ENCODE measurements around the gene SPON1. TPM values are rescaled to one million over a fixed set of nuclear protein-coding genes. Genes with fewer than 3 reads are reported as not detected.
"Not testable (repeated sequence)": the region's sequence is repeated elsewhere in the genome, so short reads cannot be mapped to it uniquely, and the experiment has no call there.

Gene SPON1
- total and polyA plus RNA-seq, 2 donors: 1.6 to 3.6 TPM

DNA sequence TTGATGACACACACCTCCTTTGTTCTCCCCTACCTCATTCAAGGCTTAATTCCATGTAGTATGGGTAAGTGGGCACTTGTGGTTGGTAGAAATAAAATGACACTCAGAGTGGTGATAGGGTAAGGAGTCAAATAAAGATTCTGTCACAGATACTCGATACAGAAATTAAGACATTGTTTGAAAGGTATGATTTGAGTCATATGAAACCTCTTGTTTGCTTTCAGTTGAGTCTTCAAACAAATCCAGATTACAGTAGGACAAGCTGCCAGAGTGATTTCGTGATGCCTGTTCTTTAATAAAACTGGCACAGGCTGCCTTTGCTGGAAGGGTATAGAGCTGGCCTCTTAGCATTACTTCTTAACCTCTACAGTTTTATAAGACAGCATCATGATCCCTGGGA, 182.4 kb downstream of the SPON1 start:
- Histone ChIP-seq H3K36me3 (ENCODE audit: control insufficient read depth in 2 of 2, insufficient read depth in 2 of 2, low read length in 1 of 2) (no peaks in the 10 kb centered on the region), H3K4me1 (ENCODE audit: control insufficient read depth in 2 of 2, insufficient read depth in 2 of 2, low read length in 2 of 2) (no peaks in the 10 kb centered on the region), H3K4me3 (ENCODE audit: low read length in 2 of 2) (no peak overlapping the region), H3K27ac (ENCODE audit: low read depth in 1 of 2, low read length in 1 of 2) (no peak overlapping the region), H3K27me3 (ENCODE audit: control insufficient read depth in 2 of 2, insufficient read depth in 1 of 2, low read length in 1 of 2) (no peaks in the 10 kb centered on the region), H3K9me3 (ENCODE audit: control insufficient read depth in 2 of 2, insufficient read depth in 1 of 2, low read length in 1 of 2) (no peaks in the 10 kb centered on the region)
- 93% methylated on average over 2 of the region's 2 CpGs for WGBS
- no peak for DNase-seq (ENCODE audit: low read depth in 6 of 9, low spot score in 9 of 9)

DNA sequence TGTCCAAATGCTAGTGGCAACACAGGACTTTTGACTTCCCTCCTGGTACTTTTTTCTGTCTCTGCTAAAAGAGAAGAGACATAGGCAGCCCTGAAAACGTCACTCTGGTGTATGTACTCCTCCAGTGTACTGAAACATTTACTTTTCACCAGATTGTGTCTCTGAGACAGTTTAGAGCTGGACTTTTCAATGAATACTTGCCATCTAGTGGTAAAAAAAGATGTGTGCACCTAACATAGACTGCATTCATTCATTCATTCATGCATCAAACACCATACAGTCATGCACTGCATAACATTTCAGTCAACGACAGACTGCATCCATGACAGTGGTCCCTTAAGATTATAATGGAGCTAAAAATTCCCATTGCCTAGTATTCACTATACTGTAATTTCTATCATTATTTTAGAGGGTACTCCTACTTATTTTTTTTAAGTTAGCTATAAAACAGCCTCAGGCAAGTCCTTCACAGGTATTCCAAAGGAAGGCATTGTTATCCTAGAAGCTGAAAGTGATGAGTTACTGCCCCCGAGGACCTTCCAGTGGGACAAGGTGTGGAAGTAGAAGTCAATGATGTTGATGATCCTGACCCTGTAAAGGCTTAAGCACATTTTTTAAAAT, 186.2 kb downstream of the SPON1 start:
- H3K9me3 ChIP-seq (ENCODE audit: control insufficient read depth in 2 of 2, insufficient read depth in 1 of 2, low read length in 1 of 2): peaks cover 0 to under 1% of the 10 kb centered on the region in 2 donors
- H3K4me3 ChIP-seq (ENCODE audit: low read length in 2 of 2): no peak overlapping the region
- no peaks in the 10 kb centered on the region for H3K4me1 ChIP-seq (ENCODE audit: control insufficient read depth in 2 of 2, insufficient read depth in 2 of 2, low read length in 2 of 2)
- peak in 4 of 9 donors; percentile 2 to 41 (median 6) for DNase-seq (ENCODE audit: low read depth in 6 of 9, low spot score in 9 of 9)
- H3K27me3 ChIP-seq (ENCODE audit: control insufficient read depth in 2 of 2, insufficient read depth in 1 of 2, low read length in 1 of 2): no peaks in the 10 kb centered on the region
- no peaks in the 10 kb centered on the region for H3K36me3 ChIP-seq (ENCODE audit: control insufficient read depth in 2 of 2, insufficient read depth in 2 of 2, low read length in 1 of 2)
- H3K27ac ChIP-seq (ENCODE audit: low read depth in 1 of 2, low read length in 1 of 2): no peak overlapping the region
- 75% methylated on average over 3 of the region's 3 CpGs for WGBS

DNA sequence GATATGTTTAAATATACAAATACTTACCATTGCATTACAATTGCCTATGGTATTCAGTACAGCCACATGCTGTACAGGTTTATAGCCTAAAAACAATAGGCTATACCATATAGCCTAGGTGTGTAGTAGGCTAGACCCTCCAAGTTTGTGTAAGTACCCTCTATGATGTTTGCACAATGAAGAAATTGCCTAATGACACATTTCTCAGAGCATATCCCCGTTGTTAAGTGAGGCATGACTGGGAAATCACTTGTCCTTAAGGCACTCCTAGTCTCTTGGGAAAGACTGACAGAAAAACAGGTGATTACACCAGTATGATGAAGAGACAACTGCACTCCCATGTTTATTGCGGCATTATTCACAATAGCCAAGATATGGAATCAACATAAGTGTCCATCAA, 187.2 kb downstream of the SPON1 start:
- peaks cover 3 to 8% of the 10 kb centered on the region in 2 donors for H3K9me3 ChIP-seq (ENCODE audit: control insufficient read depth in 2 of 2, insufficient read depth in 1 of 2, low read length in 1 of 2)
- WGBS: 92% methylated on average over 2 of the region's 2 CpGs

DNA sequence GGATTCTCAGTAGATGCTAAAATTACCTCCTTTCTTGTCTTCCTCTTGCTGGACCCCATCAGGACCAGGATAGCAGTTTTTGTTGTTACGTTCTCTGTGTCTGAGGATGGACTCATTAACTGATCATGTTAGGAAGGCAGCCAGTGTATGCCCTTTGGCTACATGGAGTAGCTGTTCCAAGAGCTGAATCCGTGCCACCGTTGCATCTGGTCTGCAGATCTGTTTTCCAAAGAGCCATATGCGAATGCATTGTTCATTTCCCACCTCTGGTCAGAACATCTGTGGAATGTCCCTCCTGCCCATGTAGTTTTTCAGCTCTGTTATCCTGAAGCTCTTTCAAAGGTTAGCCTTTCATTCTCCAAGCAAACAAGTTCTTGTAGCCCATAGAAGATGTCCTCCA, 188.4 kb downstream of the SPON1 start:
- Histone ChIP-seq H3K9me3 (ENCODE audit: control insufficient read depth in 2 of 2, insufficient read depth in 1 of 2, low read length in 1 of 2) (peaks cover 3 to 8% of the 10 kb centered on the region in 2 donors), H3K36me3 (ENCODE audit: control insufficient read depth in 2 of 2, insufficient read depth in 2 of 2, low read length in 1 of 2) (no peaks in the 10 kb centered on the region), H3K27ac (ENCODE audit: low read depth in 1 of 2, low read length in 1 of 2) (no peak overlapping the region), H3K4me1 (ENCODE audit: control insufficient read depth in 2 of 2, insufficient read depth in 2 of 2, low read length in 2 of 2) (no peaks in the 10 kb centered on the region), H3K27me3 (ENCODE audit: control insufficient read depth in 2 of 2, insufficient read depth in 1 of 2, low read length in 1 of 2) (no peaks in the 10 kb centered on the region), H3K4me3 (ENCODE audit: low read length in 2 of 2) (no peak overlapping the region)
- DNase-seq (ENCODE audit: low read depth in 6 of 9, low spot score in 9 of 9): no peak
- 97% methylated on average over 4 of the region's 4 CpGs for WGBS

More for the DNA sequence above, 187.2 kb downstream of the SPON1 start:
- no peaks in the 10 kb centered on the region for H3K4me1 ChIP-seq (ENCODE audit: control insufficient read depth in 2 of 2, insufficient read depth in 2 of 2, low read length in 2 of 2)
- H3K27me3 ChIP-seq (ENCODE audit: control insufficient read depth in 2 of 2, insufficient read depth in 1 of 2, low read length in 1 of 2): no peaks in the 10 kb centered on the region
- H3K36me3 ChIP-seq (ENCODE audit: control insufficient read depth in 2 of 2, insufficient read depth in 2 of 2, low read length in 1 of 2): no peaks in the 10 kb centered on the region
- no peak overlapping the region for H3K4me3 ChIP-seq (ENCODE audit: low read length in 2 of 2)
- H3K27ac ChIP-seq (ENCODE audit: low read depth in 1 of 2, low read length in 1 of 2): no peak overlapping the region
- no peak for DNase-seq (ENCODE audit: low read depth in 6 of 9, low spot score in 9 of 9)

DNA sequence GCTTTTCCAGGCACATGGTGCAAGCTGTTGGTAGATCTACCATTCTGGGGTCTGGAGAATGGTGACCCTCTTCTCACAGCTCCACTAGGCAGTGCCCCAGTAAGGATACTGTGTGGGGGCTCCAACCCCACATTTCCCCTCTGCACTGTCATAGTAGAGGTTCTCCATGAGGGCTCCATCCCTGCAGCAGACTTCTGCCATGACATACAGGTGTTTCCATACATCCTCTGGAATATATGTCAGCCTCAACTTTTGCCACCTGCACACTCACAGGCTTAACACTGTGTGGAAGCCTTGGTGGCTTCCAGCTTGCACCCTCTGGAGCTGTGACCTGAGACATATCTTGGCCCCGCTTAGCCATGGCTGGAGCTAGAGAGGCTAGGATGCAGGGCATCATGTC, 191.6 kb downstream of the SPON1 start:
- H3K27ac ChIP-seq (ENCODE audit: low read depth in 1 of 2, low read length in 1 of 2); H3K9me3 ChIP-seq (ENCODE audit: control insufficient read depth in 2 of 2, insufficient read depth in 1 of 2, low read length in 1 of 2); H3K4me3 ChIP-seq (ENCODE audit: low read length in 2 of 2); H3K27me3 ChIP-seq (ENCODE audit: control insufficient read depth in 2 of 2, insufficient read depth in 1 of 2, low read length in 1 of 2); H3K4me1 ChIP-seq (ENCODE audit: control insufficient read depth in 2 of 2, insufficient read depth in 2 of 2, low read length in 2 of 2); DNase-seq (ENCODE audit: low read depth in 6 of 9, low spot score in 9 of 9); H3K36me3 ChIP-seq (ENCODE audit: control insufficient read depth in 2 of 2, insufficient read depth in 2 of 2, low read length in 1 of 2): not testable (repeated sequence)
- 98% methylated on average over 1 of the region's 1 CpG for WGBS

DNA sequence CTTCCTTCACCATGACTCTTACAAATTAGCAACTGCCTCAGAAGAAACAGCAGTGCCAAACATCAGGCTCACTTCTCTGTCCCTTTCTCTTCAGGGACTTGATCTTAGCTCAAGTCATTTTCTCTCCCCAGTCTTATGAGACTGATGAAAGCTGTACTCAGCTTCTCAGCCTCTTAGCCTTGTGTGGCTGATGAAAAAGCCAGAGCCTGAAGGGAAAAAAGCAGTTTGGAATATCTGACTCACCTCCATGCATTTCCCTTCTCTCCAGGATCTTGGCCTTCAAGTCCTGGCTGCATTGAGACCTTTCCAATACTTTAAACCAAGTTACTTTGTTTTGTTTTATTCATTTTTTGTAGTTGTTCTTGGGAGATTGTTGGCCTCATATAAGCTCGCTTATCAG, 195.9 kb downstream of the SPON1 start:
- no peaks in the 10 kb centered on the region for H3K27me3 ChIP-seq (ENCODE audit: control insufficient read depth in 2 of 2, insufficient read depth in 1 of 2, low read length in 1 of 2)
- H3K9me3 ChIP-seq (ENCODE audit: control insufficient read depth in 2 of 2, insufficient read depth in 1 of 2, low read length in 1 of 2): peaks cover 3 to 8% of the 10 kb centered on the region in 2 donors
- DNase-seq (ENCODE audit: low read depth in 6 of 9, low spot score in 9 of 9): no peak
- no peaks in the 10 kb centered on the region for H3K4me1 ChIP-seq (ENCODE audit: control insufficient read depth in 2 of 2, insufficient read depth in 2 of 2, low read length in 2 of 2)
- no peak overlapping the region for H3K27ac ChIP-seq (ENCODE audit: low read depth in 1 of 2, low read length in 1 of 2)
- H3K36me3 ChIP-seq (ENCODE audit: control insufficient read depth in 2 of 2, insufficient read depth in 2 of 2, low read length in 1 of 2): no peaks in the 10 kb centered on the region
- H3K4me3 ChIP-seq (ENCODE audit: low read length in 2 of 2): no peak overlapping the region
- WGBS: 93% methylated on average over 1 of the region's 1 CpG

DNA sequence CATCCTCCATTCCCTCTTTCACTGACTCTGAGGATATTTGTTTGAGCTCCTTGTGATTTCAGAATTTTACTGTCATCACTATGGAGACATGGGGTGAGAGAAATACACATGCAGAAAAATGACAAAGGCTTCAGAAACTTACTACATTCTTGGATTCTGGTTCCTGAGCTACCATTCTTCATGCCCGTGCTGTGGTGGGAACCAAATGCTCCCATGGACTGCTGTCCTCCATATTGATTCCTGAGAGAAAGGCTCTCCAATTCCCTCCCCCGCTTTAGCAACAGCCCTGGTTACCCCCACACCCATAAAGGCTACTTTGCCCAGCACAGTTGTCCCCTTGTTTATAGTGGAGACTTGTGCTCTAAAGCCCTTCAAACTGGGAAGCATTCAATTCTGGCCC, 201.1 kb downstream of the SPON1 start:
- Histone ChIP-seq H3K27me3 (ENCODE audit: control insufficient read depth in 2 of 2, insufficient read depth in 1 of 2, low read length in 1 of 2) (no peaks in the 10 kb centered on the region), H3K36me3 (ENCODE audit: control insufficient read depth in 2 of 2, insufficient read depth in 2 of 2, low read length in 1 of 2) (no peaks in the 10 kb centered on the region)
- WGBS: 96% methylated on average over 2 of the region's 2 CpGs

DNA sequence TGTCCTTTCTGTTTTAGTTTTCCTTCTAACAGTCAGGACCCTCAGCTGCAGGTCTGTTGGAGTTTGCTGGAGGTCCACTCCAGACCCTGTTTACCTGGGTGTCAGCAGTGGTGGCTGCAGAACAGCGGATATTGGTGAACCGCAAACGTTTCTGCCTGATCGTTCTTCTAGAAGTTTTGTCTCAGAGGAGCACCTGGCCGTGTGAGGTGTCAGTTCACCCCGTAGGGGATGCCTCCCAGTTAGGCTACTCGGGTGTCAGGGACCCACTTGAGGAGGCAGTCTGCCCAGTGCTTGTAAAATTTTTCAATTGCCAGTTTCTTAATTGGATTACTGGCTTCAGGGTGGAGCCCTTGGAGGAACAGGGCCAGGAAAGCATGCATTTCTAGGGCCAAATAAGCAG, 211.2 kb downstream of the SPON1 start:
- not testable (repeated sequence) for H3K4me3 ChIP-seq (ENCODE audit: low read length in 2 of 2); H3K36me3 ChIP-seq (ENCODE audit: control insufficient read depth in 2 of 2, insufficient read depth in 2 of 2, low read length in 1 of 2); H3K27ac ChIP-seq (ENCODE audit: low read depth in 1 of 2, low read length in 1 of 2); H3K27me3 ChIP-seq (ENCODE audit: control insufficient read depth in 2 of 2, insufficient read depth in 1 of 2, low read length in 1 of 2); H3K9me3 ChIP-seq (ENCODE audit: control insufficient read depth in 2 of 2, insufficient read depth in 1 of 2, low read length in 1 of 2); DNase-seq (ENCODE audit: low read depth in 6 of 9, low spot score in 9 of 9); H3K4me1 ChIP-seq (ENCODE audit: control insufficient read depth in 2 of 2, insufficient read depth in 2 of 2, low read length in 2 of 2)
- 93% methylated on average over 7 of the region's 7 CpGs for WGBS

More for the DNA sequence above, 201.1 kb downstream of the SPON1 start:
- Histone ChIP-seq H3K9me3 (ENCODE audit: control insufficient read depth in 2 of 2, insufficient read depth in 1 of 2, low read length in 1 of 2) (no peaks in the 10 kb centered on the region), H3K4me3 (ENCODE audit: low read length in 2 of 2) (no peak overlapping the region), H3K27ac (ENCODE audit: low read depth in 1 of 2, low read length in 1 of 2) (no peak overlapping the region), H3K4me1 (ENCODE audit: control insufficient read depth in 2 of 2, insufficient read depth in 2 of 2, low read length in 2 of 2) (no peaks in the 10 kb centered on the region)
- DNase-seq (ENCODE audit: low read depth in 6 of 9, low spot score in 9 of 9): no peak

DNA sequence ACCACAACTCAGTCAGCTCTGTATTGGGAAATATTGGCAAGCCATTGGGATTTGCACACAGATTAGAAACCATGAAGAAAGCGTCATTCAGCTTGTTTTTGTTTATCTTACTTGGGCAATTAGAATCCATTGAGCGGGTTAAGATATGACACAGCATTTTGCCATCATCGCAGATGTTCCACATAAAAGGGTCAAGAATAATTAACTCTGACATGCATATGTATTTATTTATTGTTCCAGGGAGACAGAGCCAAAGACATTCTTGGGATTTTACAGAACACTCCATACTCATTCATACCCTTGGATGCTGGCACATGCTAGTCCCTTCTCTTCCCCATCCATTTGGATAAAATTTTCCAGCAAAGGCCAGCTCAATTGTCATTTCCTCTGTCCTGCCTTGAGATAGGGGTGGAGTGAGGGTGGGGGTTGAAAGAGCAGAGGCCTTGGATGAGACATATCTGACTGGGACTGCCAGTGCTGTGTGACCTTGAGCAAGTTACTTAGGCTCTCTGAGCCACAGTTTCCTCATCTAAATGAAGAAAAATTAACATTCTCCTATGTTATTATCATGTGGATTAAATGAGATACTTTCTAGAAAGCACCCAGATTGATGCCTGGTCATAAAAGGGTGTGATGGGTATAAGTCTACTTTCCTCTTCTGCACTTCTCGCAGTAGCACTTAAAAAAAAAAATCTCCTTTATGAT, 216.7 kb downstream of the SPON1 start:
- Histone ChIP-seq H3K27ac (ENCODE audit: low read depth in 1 of 2, low read length in 1 of 2) (no peak overlapping the region), H3K4me1 (ENCODE audit: control insufficient read depth in 2 of 2, insufficient read depth in 2 of 2, low read length in 2 of 2) (no peaks in the 10 kb centered on the region), H3K36me3 (ENCODE audit: control insufficient read depth in 2 of 2, insufficient read depth in 2 of 2, low read length in 1 of 2) (no peaks in the 10 kb centered on the region), H3K9me3 (ENCODE audit: control insufficient read depth in 2 of 2, insufficient read depth in 1 of 2, low read length in 1 of 2) (no peaks in the 10 kb centered on the region), H3K4me3 (ENCODE audit: low read length in 2 of 2) (no peak overlapping the region), H3K27me3 (ENCODE audit: control insufficient read depth in 2 of 2, insufficient read depth in 1 of 2, low read length in 1 of 2) (no peaks in the 10 kb centered on the region)
- WGBS: 97% methylated on average over 4 of the region's 4 CpGs
- no peak for DNase-seq (ENCODE audit: low read depth in 6 of 9, low spot score in 9 of 9)

All from thymus (tissue), 11 donors.